GM12892 (cell line): ENCODE data around the gene CCDC198.

Experiments
- POLR2A ChIP-seq: IDR thresholded peaks from 2 replicates; pipeline ENCODE4 v1.6.1; 2011; ENCODE audit warnings: low read depth, low read length, control low read depth
- POLR2AphosphoS5 ChIP-seq: IDR thresholded peaks from 2 replicates; pipeline ENCODE4 v1.6.1; 2011; ENCODE audit warnings: low read depth, low read length, control low read depth
- TAF1 ChIP-seq: IDR thresholded peaks from 2 replicates; pipeline ENCODE4 v1.6.1; 2011; ENCODE audit warnings: low read depth, mild to moderate bottlenecking, control low read depth, low read length, borderline replicate concordance

DNA sequence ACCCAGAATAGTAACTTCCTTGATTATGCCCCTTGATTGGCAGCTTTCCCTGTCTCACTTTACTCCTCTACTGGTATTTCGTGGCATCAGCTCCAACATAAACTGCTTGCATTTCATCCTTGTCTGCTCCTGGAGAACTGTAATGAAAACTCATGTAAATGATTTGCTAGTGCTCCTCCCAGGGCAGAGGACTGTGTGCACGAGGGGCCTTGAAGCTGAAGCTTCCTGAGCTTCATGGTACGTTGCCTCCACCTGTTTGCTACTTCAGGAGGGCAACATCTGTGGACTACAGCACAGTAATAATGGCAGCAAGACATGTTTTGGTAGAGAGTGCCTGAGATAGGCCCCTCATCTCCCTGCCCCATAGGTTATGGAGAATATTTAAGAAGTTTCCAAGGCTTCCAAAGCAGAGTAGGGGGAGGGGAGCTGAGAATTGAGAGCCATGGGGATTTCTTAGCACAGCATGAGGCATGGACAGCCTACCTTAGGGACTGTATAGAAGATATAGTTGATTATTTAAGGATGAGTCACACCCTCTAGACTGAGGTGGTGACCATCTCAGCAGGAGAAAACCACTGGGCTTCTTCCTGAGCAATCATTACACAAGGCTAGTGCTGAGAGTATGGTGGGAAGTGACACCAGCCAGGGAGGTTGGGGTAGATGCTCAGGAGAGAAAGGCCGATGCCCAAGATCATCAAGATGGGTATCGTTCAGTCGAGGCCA, 29.5 kb downstream of the CCDC198 start:
- TF ChIP-seq POLR2A (no peak), TAF1 (no peak), POLR2AphosphoS5 (no peak)
